Neutrophil (primary cell): ENCODE data around the gene NWD2.

ENCODE experiments used
- H3K27ac ChIP-seq: fragments of 200-600 bp; sonication (generic); 2 replicates; pipeline ENCODE4 v1.5.1; 2016; ENCODE audit warnings: mild to moderate bottlenecking, moderate library complexity
- H3K27me3 ChIP-seq: fragments of 200-600 bp; sonication (generic); 2 replicates; pipeline ENCODE4 v1.6.0; 2016; ENCODE audit warnings: mild to moderate bottlenecking
- H3K36me3 ChIP-seq: fragments of 200-600 bp; sonication (generic); 2 replicates; pipeline ENCODE4 v1.5.1; 2017
- H3K4me1 ChIP-seq, 2 experiments: fragments of 200-600 bp in 1 of 2; sonication (generic) in 1 of 2; 1 replicate in 1 of 2; 2 replicates in 1 of 2; pipeline versions ENCODE4 v1.5.1 to v1.6.1; 2013 to 2016; ENCODE audit warnings: low read depth in 1 of 2, low read length in 1 of 2, mild to moderate bottlenecking in 1 of 2, moderate library complexity in 1 of 2; ENCODE audit not compliant: control insufficient read depth in 1 of 2, insufficient read depth in 1 of 2
- H3K4me3 ChIP-seq, 2 experiments: fragments of 200-600 bp in 1 of 2; sonication (generic) in 1 of 2; 1 replicate in 1 of 2; 2 replicates in 1 of 2; pipeline ENCODE4 v1.5.1; 2013 to 2016; ENCODE audit warnings: low read depth in 1 of 2, low read length in 1 of 2, mild to moderate bottlenecking in 1 of 2, moderate library complexity in 1 of 2
- H3K9me3 ChIP-seq: fragments of 200-600 bp; sonication (generic); 2 replicates; pipeline ENCODE4 v1.5.1; 2016
- CTCF ChIP-seq: fragments of 200-600 bp; sonication (generic); IDR thresholded peaks from 2 replicates; pipeline ENCODE4 v1.5.1; 2016; ENCODE audit warnings: antibody characterized with exemption

The NWD2 gene

GRCh38 chr4:37246891-37247290, 2.3 kb downstream of the NWD2 start:
- H3K4me3 ChIP-seq: no peak overlapping the region
- no peaks in the 10 kb centered on the region for H3K36me3 ChIP-seq
- TF ChIP-seq CTCF: no peak
- H3K9me3 ChIP-seq: no peaks in the 10 kb centered on the region
- H3K4me1 ChIP-seq: no peaks in the 10 kb centered on the region
- H3K27me3 ChIP-seq: peaks cover 72% of the 10 kb centered on the region
- H3K27ac ChIP-seq: no peak overlapping the region

- Histone ChIP-seq H3K9me3 (no peaks in the 10 kb centered on the region), H3K4me1 (no peaks in the 10 kb centered on the region), H3K36me3 (no peaks in the 10 kb centered on the region), H3K27me3 (no peaks in the 10 kb centered on the region), H3K4me3 (no peak overlapping the region), H3K27ac (no peak overlapping the region)
- no peak for TF ChIP-seq CTCF
Measured at GRCh38 chr4:37258221-37258620, 13.7 kb downstream of the NWD2 start.

- no peak for TF ChIP-seq CTCF
- Histone ChIP-seq H3K9me3 (no peaks in the 10 kb centered on the region), H3K27ac (no peak overlapping the region), H3K36me3 (no peaks in the 10 kb centered on the region), H3K4me1 (no peaks in the 10 kb centered on the region), H3K4me3 (no peak overlapping the region), H3K27me3 (no peaks in the 10 kb centered on the region)
Measured at GRCh38 chr4:37268319-37268718, 23.8 kb downstream of the NWD2 start.

- Histone ChIP-seq H3K27ac (no peak overlapping the region), H3K4me1 (no peaks in the 10 kb centered on the region), H3K9me3 (no peaks in the 10 kb centered on the region), H3K27me3 (no peaks in the 10 kb centered on the region), H3K36me3 (no peaks in the 10 kb centered on the region), H3K4me3 (no peak overlapping the region)
- TF ChIP-seq CTCF: no peak
Measured at GRCh38 chr4:37279121-37279520, 34.6 kb downstream of the NWD2 start.

- no peaks in the 10 kb centered on the region for H3K9me3 ChIP-seq
- TF ChIP-seq CTCF: no peak
- no peaks in the 10 kb centered on the region for H3K36me3 ChIP-seq
- H3K27ac ChIP-seq: no peak overlapping the region
- H3K4me3 ChIP-seq: no peak overlapping the region
- H3K4me1 ChIP-seq: no peaks in the 10 kb centered on the region
- H3K27me3 ChIP-seq: no peaks in the 10 kb centered on the region
Measured at GRCh38 chr4:37279894-37280592, 35.5 kb downstream of the NWD2 start.

GRCh38 chr4:37299468-37299867, 54.9 kb downstream of the NWD2 start:
- no peaks in the 10 kb centered on the region for H3K36me3 ChIP-seq
- H3K27me3 ChIP-seq: no peaks in the 10 kb centered on the region
- H3K27ac ChIP-seq: no peak overlapping the region
- H3K9me3 ChIP-seq: no peaks in the 10 kb centered on the region
- TF ChIP-seq CTCF: no peak
- H3K4me1 ChIP-seq: no peaks in the 10 kb centered on the region
- no peak overlapping the region for H3K4me3 ChIP-seq
